SKM-1 (cell line): Measurements from ENCODE around the gene WDR31.

ENCODE experiments used
- DNase-seq: peaks from one replicate; lab custom pipeline; 2025; ENCODE audit not compliant: unreplicated experiment; lab: John Stamatoyannopoulos, UW

WDR31 gene

DNA sequence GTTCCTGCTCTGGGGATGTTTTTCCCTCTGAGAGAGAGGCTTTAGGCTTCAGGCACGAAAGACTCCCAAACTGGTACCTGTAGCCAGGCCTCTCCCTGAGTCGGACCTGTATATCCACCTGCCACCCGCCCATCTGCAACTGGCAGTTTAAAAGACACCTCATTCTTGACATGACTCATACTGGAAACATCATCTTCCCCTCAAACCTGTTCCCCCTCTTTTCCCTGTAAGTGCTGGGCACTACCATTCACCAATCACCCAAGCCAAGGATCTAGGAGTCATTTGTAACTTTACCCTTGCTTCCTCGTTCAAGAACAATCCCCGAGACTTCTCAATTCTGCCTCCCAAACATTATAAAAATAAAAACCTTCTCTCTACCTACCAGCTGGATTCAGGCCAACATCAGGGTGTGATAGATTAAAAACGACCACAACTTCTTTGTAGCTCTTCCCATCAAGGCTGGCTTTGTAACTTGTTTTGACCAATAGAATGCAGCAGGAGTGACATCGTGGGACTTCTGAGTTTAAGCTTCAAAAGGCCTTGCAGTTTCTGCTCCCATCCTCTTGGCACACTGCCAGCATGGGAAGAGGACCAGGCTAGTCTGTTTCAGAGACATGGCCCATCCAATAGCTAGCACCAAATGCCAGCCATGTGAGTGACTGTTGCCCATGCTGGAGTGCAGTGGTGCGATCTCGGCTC is 1.8 kb upstream of the WDR31 start:
- DNase-seq, result no peak

GRCh38 chr9:113337714-113338113 is 2.4 kb downstream of the WDR31 start:
- no peak for DNase-seq

GRCh38 chr9:113331780-113332179 is 8.3 kb downstream of the WDR31 start:
- no peak for DNase-seq

- DNase-seq, result no peak
Measured at GRCh38 chr9:113328045-113328782, 11.9 kb downstream of the WDR31 start.

DNA sequence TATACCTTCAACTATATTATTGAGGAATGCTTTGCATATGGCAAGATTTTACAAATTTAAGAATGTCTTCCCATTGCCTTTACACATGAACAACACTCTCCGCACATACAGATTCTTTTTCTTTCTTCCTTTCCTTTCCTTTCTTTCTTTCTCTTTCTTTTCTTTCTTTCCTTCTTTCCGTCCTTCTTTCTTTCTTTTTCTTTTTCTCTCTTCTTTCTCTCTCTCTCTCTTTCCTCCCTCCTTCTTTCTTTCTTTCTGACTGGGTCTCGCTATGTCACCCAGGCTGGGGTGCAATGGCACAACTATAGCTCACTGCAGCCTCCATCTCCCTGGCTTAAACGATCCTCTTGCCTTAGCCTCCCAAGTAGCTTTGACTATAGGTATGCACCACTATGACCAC is 13.8 kb downstream of the WDR31 start:
- DNase-seq, result no peak

GRCh38 chr9:113322671-113323070 is 17.4 kb downstream of the WDR31 start:
- DNase-seq, result no peak

- no peak for DNase-seq
Measured at GRCh38 chr9:113320051-113320450, 20.0 kb downstream of the WDR31 start.

DNA sequence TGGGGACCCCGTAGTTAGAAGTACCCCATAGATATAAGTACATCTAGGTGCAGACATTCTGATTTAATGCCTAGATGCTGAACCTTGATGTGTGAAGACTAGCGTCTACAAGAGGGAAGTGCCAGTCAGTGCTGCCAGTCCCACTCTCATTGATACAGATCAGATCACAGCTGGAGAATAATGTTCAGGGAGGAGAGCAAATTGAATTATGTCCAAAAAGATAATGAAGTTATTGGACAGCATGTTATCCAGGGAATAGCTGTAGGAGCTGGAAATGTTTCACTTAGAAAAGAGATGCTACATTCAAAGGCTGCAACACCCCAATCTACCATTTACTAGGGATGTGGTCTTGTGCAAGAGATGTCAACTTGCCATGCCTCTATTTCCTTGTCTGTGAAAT is 21.0 kb downstream of the WDR31 start:
- no peak for DNase-seq

GRCh38 chr9:113317777-113318176 is 22.3 kb downstream of the WDR31 start:
- DNase-seq, result no peak

DNA sequence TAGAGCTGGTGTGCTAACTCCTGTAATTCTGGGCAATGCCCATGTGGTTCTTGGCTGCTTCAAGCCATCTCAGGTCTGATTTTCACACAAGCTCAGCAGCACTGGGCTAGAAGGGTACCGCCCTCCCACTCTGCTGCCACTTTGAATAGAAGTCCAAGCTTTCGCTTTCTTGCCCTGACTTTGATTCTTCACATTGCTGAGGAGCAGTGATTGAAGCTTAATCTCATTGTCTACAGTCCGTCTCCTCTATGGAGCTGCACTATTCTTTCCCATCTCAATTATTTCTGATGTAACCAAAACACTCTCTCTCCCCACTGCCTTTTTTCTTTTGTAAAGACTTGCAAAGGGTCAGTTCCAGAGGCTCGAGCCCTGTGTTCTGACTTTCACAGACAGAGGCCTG is 24.0 kb downstream of the WDR31 start:
- no peak for DNase-seq

DNA sequence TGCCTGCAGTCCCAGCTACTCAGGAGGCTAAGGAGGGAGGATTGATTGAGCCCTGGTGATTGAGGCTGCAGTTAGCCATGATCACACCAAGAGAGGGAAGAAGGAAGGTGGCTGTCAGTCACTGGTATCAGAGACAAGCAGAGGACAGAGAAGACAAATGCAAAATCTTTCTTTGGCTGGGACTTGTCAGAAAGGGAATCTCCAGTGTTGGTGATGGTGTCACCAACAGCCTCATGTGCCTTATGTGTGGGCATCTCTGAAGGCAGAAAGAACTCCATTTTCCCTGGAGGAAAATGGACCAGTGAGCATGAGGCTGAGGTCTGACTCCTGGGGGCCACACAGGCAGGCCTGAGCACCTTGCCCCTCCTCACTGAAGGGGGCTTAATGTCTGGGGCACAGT is 24.8 kb downstream of the WDR31 start:
- DNase-seq, result no peak

DNA sequence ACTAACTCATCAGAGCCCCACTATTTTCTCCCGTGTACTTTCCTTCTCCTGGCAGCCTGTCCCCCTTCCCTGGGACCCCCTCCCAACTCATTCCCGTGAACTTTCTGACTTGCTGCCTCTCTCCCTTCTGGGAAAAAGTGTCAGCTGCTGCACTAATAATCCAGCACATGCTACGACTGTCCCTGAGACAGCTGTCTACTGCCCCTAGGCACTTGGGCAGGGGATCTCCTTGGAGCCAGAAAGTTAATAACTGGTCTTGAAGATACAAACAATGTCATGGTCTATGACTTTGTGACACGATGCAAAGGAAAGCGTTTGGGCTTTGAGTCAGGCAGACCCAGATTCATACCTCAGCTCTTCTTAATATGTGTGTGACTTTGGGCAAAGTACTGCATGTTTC is 26.8 kb downstream of the WDR31 start:
- DNase-seq, result no peak

GRCh38 chr9:113311961-113312360 is 28.1 kb downstream of the WDR31 start:
- no peak for DNase-seq

DNA sequence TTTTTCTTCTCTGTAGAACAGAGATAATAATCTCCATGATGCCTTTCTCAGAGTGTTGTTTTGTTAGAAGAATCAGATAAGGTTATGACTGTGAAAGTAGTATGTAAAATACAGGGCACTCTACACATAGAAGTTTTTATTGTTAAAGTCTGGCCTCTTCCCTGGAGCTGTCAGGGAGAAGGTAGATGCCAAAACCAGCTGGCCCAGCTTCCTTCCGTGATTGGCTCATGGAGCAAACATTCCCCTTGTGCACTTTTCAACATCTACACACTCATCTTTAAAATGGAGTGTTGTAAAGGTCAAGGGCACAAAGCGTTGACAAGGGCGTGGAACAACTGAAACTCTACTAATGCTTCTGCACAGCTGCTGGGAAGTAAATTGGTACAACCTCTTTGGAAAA is 29.5 kb downstream of the WDR31 start:
- no peak for DNase-seq

GRCh38 chr9:113309204-113309813 is 30.8 kb downstream of the WDR31 start:
- DNase-seq, result peak; percentile 3

GRCh38 chr9:113307396-113307975 is 32.6 kb downstream of the WDR31 start:
- DNase-seq, result no peak

DNA sequence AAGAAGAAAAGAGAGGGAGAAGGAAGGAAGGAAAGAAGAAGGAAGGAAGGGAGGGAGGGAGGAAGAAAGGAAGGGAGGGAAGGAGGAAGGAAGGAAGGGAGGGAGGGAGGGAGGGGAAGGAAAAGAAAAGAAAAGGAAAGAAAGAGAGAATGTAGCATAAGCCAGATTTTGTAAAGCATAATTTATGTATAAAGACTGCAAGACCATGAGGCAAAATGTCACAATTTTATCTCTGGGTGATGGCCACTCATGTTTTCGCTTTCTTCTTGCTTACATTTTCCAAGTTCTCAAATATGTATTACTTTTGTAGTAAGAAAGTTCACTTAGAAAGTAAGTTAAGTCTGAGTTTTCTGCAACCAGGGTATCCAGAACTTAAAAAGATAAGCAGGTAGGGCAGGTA is 33.5 kb downstream of the WDR31 start:
- no peak for DNase-seq

GRCh38 chr9:113302792-113303418 is 37.2 kb downstream of the WDR31 start, which contains the start of gene RNF183:
Gene RNF183, minus strand, starts transcription at chr9:113303376. Its CDS starts 5,192 bp downstream, at chr9:113298184.
- no peak for DNase-seq

- no peak for DNase-seq
Measured at GRCh38 chr9:113301548-113301947, 38.5 kb downstream of the WDR31 start.

DNA sequence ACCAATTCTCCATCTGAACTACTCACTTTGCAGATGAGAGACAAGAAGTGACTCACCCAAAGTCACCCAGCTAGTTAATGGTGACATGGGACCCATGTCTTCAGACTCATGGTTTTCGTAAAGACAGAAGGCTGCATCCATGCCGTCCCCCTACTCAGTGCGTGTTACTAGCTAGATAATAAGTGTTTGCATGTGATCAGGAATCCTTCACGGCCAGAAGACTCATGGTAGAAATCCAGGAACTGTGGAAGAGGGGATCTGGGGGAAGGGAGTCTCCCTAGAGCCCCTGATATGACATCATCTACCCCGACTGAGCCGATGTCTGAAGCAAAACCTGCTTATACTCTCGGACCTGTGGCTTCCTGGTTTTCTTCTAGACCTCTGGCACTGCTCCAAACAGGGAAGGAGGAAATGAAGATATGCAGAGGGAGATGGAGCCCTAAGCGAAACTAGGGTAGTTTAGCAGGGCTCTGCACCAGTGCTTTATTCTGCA is 40.2 kb downstream of the WDR31 start:
- peak; percentile 1 for DNase-seq
